Fibroblast of the aortic adventitia (primary cell): ENCODE data around the gene MUC2. TPM values are rescaled to one million over a fixed set of nuclear protein-coding genes. Genes with fewer than 3 reads are reported as not detected.

ENCODE experiments used
- DNase-seq: peaks from one replicate; pipeline ENCODE4 v3.0.0-alpha.2; 2010; ENCODE audit warnings: low read depth
- H3K4me3 ChIP-seq: 2 replicates; pipeline ENCODE4 v1.5.1; 2011; ENCODE audit warnings: low read depth, mild to moderate bottlenecking, control low read depth, low read length, moderate library complexity
- total RNA-seq: library from RNA; depleted of rRNA; stranded (reverse); fragments of >200 nt; gene quantifications from 2 replicates; pipeline ENCODE4 v1.2.3, GENCODE V29; 2012; ENCODE audit warnings: low replicate concordance
- TF ChIP-seq, protein P1 (sequence below): IDR thresholded peaks from 2 replicates; pipeline ENCODE4 v1.5.1; 2011; ENCODE audit warnings: mild to moderate bottlenecking, low read length, control low read depth, inconsistent platforms; ENCODE audit not compliant: insufficient read depth

The MUC2 gene
- total RNA-seq, 1 donor, result not detected

- TF ChIP-seq, protein P1, sequence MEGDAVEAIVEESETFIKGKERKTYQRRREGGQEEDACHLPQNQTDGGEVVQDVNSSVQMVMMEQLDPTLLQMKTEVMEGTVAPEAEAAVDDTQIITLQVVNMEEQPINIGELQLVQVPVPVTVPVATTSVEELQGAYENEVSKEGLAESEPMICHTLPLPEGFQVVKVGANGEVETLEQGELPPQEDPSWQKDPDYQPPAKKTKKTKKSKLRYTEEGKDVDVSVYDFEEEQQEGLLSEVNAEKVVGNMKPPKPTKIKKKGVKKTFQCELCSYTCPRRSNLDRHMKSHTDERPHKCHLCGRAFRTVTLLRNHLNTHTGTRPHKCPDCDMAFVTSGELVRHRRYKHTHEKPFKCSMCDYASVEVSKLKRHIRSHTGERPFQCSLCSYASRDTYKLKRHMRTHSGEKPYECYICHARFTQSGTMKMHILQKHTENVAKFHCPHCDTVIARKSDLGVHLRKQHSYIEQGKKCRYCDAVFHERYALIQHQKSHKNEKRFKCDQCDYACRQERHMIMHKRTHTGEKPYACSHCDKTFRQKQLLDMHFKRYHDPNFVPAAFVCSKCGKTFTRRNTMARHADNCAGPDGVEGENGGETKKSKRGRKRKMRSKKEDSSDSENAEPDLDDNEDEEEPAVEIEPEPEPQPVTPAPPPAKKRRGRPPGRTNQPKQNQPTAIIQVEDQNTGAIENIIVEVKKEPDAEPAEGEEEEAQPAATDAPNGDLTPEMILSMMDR, result no peak
- DNase-seq, result no peak
- no peak overlapping the region for H3K4me3 ChIP-seq
These were observed 9.2 kb downstream of the MUC2 start for GRCh38 chr11:1083621-1084551.

DNA sequence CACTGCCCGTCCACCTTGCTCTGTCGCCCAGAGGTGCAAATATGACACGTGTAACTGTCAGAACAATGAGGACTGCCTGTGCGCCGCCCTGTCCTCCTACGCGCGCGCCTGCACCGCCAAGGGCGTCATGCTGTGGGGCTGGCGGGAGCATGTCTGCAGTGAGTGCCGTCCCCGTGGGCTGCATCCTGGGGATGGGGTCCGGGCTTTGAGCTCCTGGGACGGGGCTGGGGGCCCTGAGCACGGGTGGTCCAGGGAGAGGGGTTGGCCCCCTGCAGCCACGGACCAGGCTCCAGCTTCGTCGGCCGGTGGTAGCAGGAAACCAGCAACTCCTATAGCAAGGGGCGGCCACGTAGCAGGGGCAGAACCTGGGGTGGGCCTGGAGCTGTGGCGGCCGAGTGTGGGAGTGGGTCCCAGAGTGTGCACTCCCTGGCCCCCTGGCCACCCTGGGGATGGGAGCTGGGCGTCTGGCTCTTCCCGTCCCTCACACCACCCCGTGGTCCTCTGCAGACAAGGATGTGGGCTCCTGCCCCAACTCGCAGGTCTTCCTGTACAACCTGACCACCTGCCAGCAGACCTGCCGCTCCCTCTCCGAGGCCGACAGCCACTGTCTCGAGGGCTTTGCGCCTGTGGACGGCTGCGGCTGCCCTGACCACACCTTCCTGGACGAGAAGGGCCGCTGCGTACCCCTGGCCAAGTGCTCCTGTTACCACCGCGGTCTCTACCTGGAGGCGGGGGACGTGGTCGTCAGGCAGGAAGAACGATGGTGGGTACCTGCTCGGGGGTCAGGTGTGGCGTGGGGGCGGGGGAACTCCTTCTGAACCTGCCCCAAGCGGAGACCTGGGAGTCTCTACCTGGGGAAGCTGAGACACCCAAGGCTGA is 10.1 kb downstream of the MUC2 start:
- no peak for DNase-seq
- TF ChIP-seq, protein P1, result no peak
- no peak overlapping the region for H3K4me3 ChIP-seq

DNA sequence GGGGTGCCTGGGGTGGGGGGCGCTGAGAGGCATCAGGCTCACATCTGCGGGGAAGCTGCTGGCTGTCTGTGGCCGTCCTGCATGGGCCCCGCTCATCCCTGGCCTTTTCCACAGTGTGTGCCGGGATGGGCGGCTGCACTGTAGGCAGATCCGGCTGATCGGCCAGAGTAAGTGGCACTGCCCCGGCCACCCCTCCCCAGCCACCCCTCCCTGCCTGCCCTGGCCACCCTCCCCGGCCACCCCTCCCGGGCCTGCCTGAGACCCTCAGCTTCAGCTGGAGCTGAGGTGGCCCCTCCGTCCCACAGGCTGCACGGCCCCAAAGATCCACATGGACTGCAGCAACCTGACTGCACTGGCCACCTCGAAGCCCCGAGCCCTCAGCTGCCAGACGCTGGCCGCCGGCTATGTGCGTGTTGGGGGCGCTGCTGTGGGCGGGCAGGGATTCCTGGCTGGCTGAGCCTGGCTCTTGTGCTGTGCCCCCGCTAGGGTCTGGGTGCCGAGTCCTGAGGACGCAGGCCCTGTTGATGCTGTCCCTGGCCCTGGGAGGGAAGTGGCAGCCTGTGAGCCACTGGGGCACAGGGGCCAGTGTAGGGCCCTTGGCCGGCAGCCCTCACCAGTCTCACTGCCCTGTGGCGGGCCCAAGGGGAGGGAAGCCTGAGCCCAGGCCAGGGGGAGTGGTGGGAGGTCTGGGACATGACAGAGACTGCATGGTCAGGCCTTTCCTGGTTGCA is 10.9 kb downstream of the MUC2 start:
- TF ChIP-seq, protein P1, result no peak
- H3K4me3 ChIP-seq, result no peak overlapping the region
- DNase-seq, result no peak

- TF ChIP-seq, protein P1, result no peak
- no peak for DNase-seq
- no peak overlapping the region for H3K4me3 ChIP-seq
These were observed 11.8 kb downstream of the MUC2 start for GRCh38 chr11:1086171-1087102.

DNA sequence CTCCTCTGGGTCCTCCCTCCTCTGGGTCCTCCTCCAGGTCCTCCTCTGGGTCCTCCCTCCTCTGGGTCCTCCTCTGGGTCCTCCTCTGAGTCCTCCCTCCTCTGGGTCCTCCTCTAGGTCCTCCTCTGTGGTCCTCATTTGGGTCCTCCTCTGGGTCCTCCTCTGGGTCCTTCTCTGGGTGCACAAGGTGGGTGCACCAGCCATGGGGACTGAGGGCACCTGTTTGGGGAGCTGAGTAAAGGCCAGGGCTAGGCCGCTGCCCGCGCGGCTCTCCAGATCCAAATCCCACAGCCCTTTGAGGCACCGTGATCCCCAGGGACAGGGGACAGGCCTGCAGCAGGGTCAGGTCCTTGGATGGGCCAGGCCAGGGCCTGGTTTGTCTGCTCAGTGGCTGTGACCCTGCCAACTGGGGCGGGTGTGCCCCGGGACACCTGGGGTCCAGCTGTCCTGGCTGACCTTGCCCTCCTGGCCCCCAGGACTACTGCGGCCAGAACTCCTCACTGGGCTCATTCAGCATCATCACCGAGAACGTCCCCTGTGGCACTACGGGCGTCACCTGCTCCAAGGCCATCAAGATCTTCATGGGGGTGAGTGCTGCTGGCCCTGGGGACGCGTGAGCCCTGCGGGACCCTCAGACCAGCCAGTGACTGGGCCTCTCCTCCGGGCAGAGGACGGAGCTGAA is 12.7 kb downstream of the MUC2 start:
- TF ChIP-seq, protein P1, result no peak
- no peak overlapping the region for H3K4me3 ChIP-seq
- DNase-seq, result no peak
